Measurements from ENCODE around the gene PARD3.

Gene PARD3

GRCh38 chr10:34801097-34801733 is 13.9 kb downstream of the PARD3 start:
- H3K79me2 ChIP-seq (ENCODE audit: insufficient read depth, low read depth), result peaks cover 27% of the 10 kb centered on the region; the same call in 1 of the 2 replicates
- H3K27me3 ChIP-seq (ENCODE audit: insufficient read depth, low read depth), result no peaks in the 10 kb centered on the region
- H3K4me1 ChIP-seq (ENCODE audit: low read depth, poor library complexity, severe bottlenecking), result peaks cover 12% of the 10 kb centered on the region
- no peak overlapping the region for H3K27ac ChIP-seq
- H4K20me1 ChIP-seq (ENCODE audit: insufficient read depth), result no peaks in the 10 kb centered on the region
- no peak overlapping the region for H3K4me2 ChIP-seq
- H2AFZ ChIP-seq (ENCODE audit: low read depth), result no peak overlapping the region
- H3K9ac ChIP-seq, result no peak overlapping the region
- no peak overlapping the region for H3K4me3 ChIP-seq (IDR thresholded peaks at IDR 0.05; ENCODE audit: insufficient read depth, low read depth, low read length)
- H3K36me3 ChIP-seq (ENCODE audit: insufficient read depth), result no peaks in the 10 kb centered on the region
- no peak for TF ChIP-seq CTCF (conservative IDR thresholded peaks at IDR 0.05; ENCODE audit: low read depth, low read length)

- Histone ChIP-seq H3K4me1 (ENCODE audit: low read depth, poor library complexity, severe bottlenecking) (peaks cover 12% of the 10 kb centered on the region), H3K9ac (no peak overlapping the region), H3K36me3 (ENCODE audit: insufficient read depth) (no peaks in the 10 kb centered on the region), H3K4me3 (IDR thresholded peaks at IDR 0.05; ENCODE audit: insufficient read depth, low read depth, low read length) (no peak overlapping the region), H4K20me1 (ENCODE audit: insufficient read depth) (no peaks in the 10 kb centered on the region), H3K79me2 (ENCODE audit: insufficient read depth, low read depth) (peaks cover 21% of the 10 kb centered on the region; the same call in 1 of the 2 replicates), H3K27ac (no peak overlapping the region), H2AFZ (ENCODE audit: low read depth) (no peak overlapping the region), H3K27me3 (ENCODE audit: insufficient read depth, low read depth) (no peaks in the 10 kb centered on the region), H3K4me2 (no peak overlapping the region)
- TF ChIP-seq CTCF (conservative IDR thresholded peaks at IDR 0.05; ENCODE audit: low read depth, low read length), result no peak
Measured at GRCh38 chr10:34800624-34801023, 14.5 kb downstream of the PARD3 start.

- H3K27me3 ChIP-seq (ENCODE audit: insufficient read depth, low read depth), result no peaks in the 10 kb centered on the region
- peaks cover 29% of the 10 kb centered on the region; the same call in 1 of the 2 replicates for H3K79me2 ChIP-seq (ENCODE audit: insufficient read depth, low read depth)
- no peak overlapping the region for H3K4me3 ChIP-seq (IDR thresholded peaks at IDR 0.05; ENCODE audit: insufficient read depth, low read depth, low read length)
- no peak for TF ChIP-seq CTCF (conservative IDR thresholded peaks at IDR 0.05; ENCODE audit: low read depth, low read length)
- H2AFZ ChIP-seq (ENCODE audit: low read depth), result no peak overlapping the region
- no peaks in the 10 kb centered on the region for H3K36me3 ChIP-seq (ENCODE audit: insufficient read depth)
- no peak overlapping the region for H3K4me2 ChIP-seq
- H4K20me1 ChIP-seq (ENCODE audit: insufficient read depth), result no peaks in the 10 kb centered on the region
- H3K9ac ChIP-seq, result no peak overlapping the region
- H3K4me1 ChIP-seq (ENCODE audit: low read depth, poor library complexity, severe bottlenecking), result no peaks in the 10 kb centered on the region
- H3K27ac ChIP-seq, result no peak overlapping the region
Measured at GRCh38 chr10:34798654-34799053, 16.4 kb downstream of the PARD3 start.

DNA sequence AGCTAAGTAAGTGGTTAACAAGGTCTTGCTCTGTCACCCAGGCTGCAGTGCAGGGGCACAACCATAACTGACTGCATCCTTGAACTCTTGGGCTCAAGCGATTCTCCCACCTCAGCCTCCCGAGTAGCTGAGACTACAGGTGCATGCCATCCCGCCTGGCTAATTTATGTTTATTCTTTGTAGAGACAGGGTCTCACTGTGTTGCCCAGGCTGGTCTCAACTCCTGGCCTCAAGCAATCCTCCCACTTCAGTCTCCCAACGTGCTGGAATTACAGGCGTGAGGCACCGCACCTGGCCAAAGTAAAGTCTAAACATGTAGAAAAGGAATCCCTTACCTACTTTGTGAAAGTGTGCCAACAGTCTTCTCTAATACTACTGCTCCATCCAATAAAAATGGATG is 17.9 kb downstream of the PARD3 start:
- Histone ChIP-seq H3K27ac (no peak overlapping the region), H3K27me3 (ENCODE audit: insufficient read depth, low read depth) (no peaks in the 10 kb centered on the region), H3K4me2 (no peak overlapping the region), H3K9ac (no peak overlapping the region), H3K36me3 (ENCODE audit: insufficient read depth) (no peaks in the 10 kb centered on the region), H3K4me1 (ENCODE audit: low read depth, poor library complexity, severe bottlenecking) (peaks cover 5% of the 10 kb centered on the region), H2AFZ (ENCODE audit: low read depth) (no peak overlapping the region), H3K79me2 (ENCODE audit: insufficient read depth, low read depth) (peaks cover 42% of the 10 kb centered on the region; the same call in 1 of the 2 replicates), H4K20me1 (ENCODE audit: insufficient read depth) (no peaks in the 10 kb centered on the region), H3K4me3 (IDR thresholded peaks at IDR 0.05; ENCODE audit: insufficient read depth, low read depth, low read length) (no peak overlapping the region)
- TF ChIP-seq CTCF (conservative IDR thresholded peaks at IDR 0.05; ENCODE audit: low read depth, low read length), result no peak

Measured in KMS-11 (cell line).